Measurements from ENCODE around the gene SBF1.

The SBF1 gene

GRCh38 chr22:50465066-50465930 lies 9.5 kb downstream of the SBF1 start:
- no peak for DNase-seq (ENCODE audit: low read depth)

- DNase-seq (ENCODE audit: low read depth) = no peak
Observed at GRCh38 chr22:50464451-50464850, 10.4 kb downstream of the SBF1 start.

GRCh38 chr22:50463188-50463900 lies 11.5 kb downstream of the SBF1 start:
- no peak for DNase-seq (ENCODE audit: low read depth)

GRCh38 chr22:50461979-50462540 lies 12.8 kb downstream of the SBF1 start:
- DNase-seq (ENCODE audit: low read depth) = no peak

- DNase-seq (ENCODE audit: low read depth) = no peak
Observed at GRCh38 chr22:50461536-50461935, 13.3 kb downstream of the SBF1 start.

- DNase-seq (ENCODE audit: low read depth) = no peak
Observed at GRCh38 chr22:50460938-50461337, 13.9 kb downstream of the SBF1 start.

- no peak for DNase-seq (ENCODE audit: low read depth)
Observed at GRCh38 chr22:50459496-50460140, 15.2 kb downstream of the SBF1 start.

- DNase-seq (ENCODE audit: low read depth) = no peak
Observed at GRCh38 chr22:50459016-50459415, 15.8 kb downstream of the SBF1 start.

GRCh38 chr22:50456466-50457234 lies 18.2 kb downstream of the SBF1 start:
- no peak for DNase-seq (ENCODE audit: low read depth)

- no peak for DNase-seq (ENCODE audit: low read depth)
Observed at GRCh38 chr22:50456026-50456425, 18.8 kb downstream of the SBF1 start.

GRCh38 chr22:50455201-50455600 lies 19.6 kb downstream of the SBF1 start:
- no peak for DNase-seq (ENCODE audit: low read depth)

GRCh38 chr22:50454556-50455075 lies 20.2 kb downstream of the SBF1 start:
- DNase-seq (ENCODE audit: low read depth) = no peak

- DNase-seq (ENCODE audit: low read depth) = no peak
Observed at GRCh38 chr22:50452649-50453048, 22.2 kb downstream of the SBF1 start.

GRCh38 chr22:50447576-50448551 lies 27.0 kb downstream of the SBF1 start:
- DNase-seq (ENCODE audit: low read depth) = no peak

GRCh38 chr22:50446708-50447575 lies 27.9 kb downstream of the SBF1 start:
- DNase-seq (ENCODE audit: low read depth) = no peak

- DNase-seq (ENCODE audit: low read depth) = no peak
Observed at GRCh38 chr22:50445880-50446707, 28.7 kb downstream of the SBF1 start.

- peak; percentile 25 for DNase-seq (ENCODE audit: low read depth)
Observed at GRCh38 chr22:50445071-50445879, 29.6 kb downstream of the SBF1 start.

- no peak for DNase-seq (ENCODE audit: low read depth)
Observed at GRCh38 chr22:50444663-50445062, 30.2 kb downstream of the SBF1 start.
